Right lung (tissue), 10 donors: ENCODE results near the gene OR8H1. TPM values are rescaled to one million over a fixed set of nuclear protein-coding genes. Genes with fewer than 3 reads are reported as not detected.

Source experiments
- DNase-seq, 2 donors: peaks; one replicate each; pipeline ENCODE4 v3.0.0-alpha.2; 2013
- long read RNA-seq, 8 donors: transcript quantifications; one replicate each; lab custom pipeline, GENCODE V29; 2026
- polyA plus RNA-seq, 5 donors: library from polyadenylated mRNA; unstranded; fragments of 120-200 nt; gene quantifications; one replicate each; pipeline versions ENCODE4 v1.2.1 to v1.2.3, GENCODE V29; 2013; ENCODE audit warnings: inconsistent platforms in 1 of 5, low replicate concordance in 1 of 5; ENCODE audit not compliant: insufficient read length in 5 of 5, insufficient read depth in 1 of 5

Gene OR8H1
- polyA plus RNA-seq = under 1 TPM in 1 of 5 donors, not detected in 4; 0.04 TPM
- long read RNA-seq, donor 1 = 0 reads
- long read RNA-seq, donor 2 = 0 reads
- long read RNA-seq, donor 3 = 0 reads
- long read RNA-seq, donor 4 = 0 reads
- long read RNA-seq, donor 5 = 0 reads
- long read RNA-seq, donor 6 = 0 reads
- long read RNA-seq, donor 7 = 0 reads
- long read RNA-seq, donor 8 = 0 reads

- no peak for DNase-seq
Observed at GRCh38 chr11:56292154-56292553, at the start of gene OR8H1. TSS of gene OR8H1 (minus strand) at chr11:56292254. CDS start at chr11:56291062, 1,192 bp downstream.

- DNase-seq = no peak
Observed at GRCh38 chr11:56340289-56340688, 48.2 kb upstream of the OR8H1 start.

GRCh38 chr11:56333156-56333555 lies 41.1 kb upstream of the OR8H1 start:
- no peak for DNase-seq

GRCh38 chr11:56331861-56332491 lies 39.9 kb upstream of the OR8H1 start:
- DNase-seq = no peak

- no peak for DNase-seq
Observed at GRCh38 chr11:56314844-56315243, 22.8 kb upstream of the OR8H1 start, which contains the start of gene OR8K3. TSS of gene OR8K3 (plus strand) at chr11:56315144. CDS start at chr11:56318307, 3,163 bp downstream.

- no peak for DNase-seq
Observed at GRCh38 chr11:56307836-56308235, 15.8 kb upstream of the OR8H1 start.

GRCh38 chr11:56296898-56297297 lies 4.8 kb upstream of the OR8H1 start:
- no peak for DNase-seq

- DNase-seq = no peak
Observed at GRCh38 chr11:56273854-56274253, 18.2 kb downstream of the OR8H1 start, which contains the start of gene OR5T1. TSS of gene OR5T1 (plus strand) at chr11:56274154. CDS start at chr11:56275639, 1,485 bp downstream.

GRCh38 chr11:56271092-56271491 lies 21.0 kb downstream of the OR8H1 start:
- no peak for DNase-seq

- DNase-seq = no peak
Observed at GRCh38 chr11:56251954-56252353, 40.1 kb downstream of the OR8H1 start, which contains the start of gene OR5T3. TSS of gene OR5T3 (plus strand) at chr11:56252254. CDS start at chr11:56252254, 0 bp downstream.

Other genes starting within 250 kb of the OR8H1 start
- not detected for gene OR8I2, start 198.9 kb downstream of the OR8H1 start, polyA plus RNA-seq
- gene OR8H2, start 188.6 kb downstream of the OR8H1 start, polyA plus RNA-seq = not detected
- gene OR8H3, start 169.9 kb downstream of the OR8H1 start, polyA plus RNA-seq = not detected
- not detected for gene OR8J3, start 152.1 kb downstream of the OR8H1 start, polyA plus RNA-seq
- gene OR8K5, start 131.9 kb downstream of the OR8H1 start, polyA plus RNA-seq = not detected
- not detected for gene OR5J2, start 115.6 kb downstream of the OR8H1 start, polyA plus RNA-seq
- not detected for gene OR5T2, start 58.0 kb downstream of the OR8H1 start, polyA plus RNA-seq
- not detected for gene OR5T3, start 40.0 kb downstream of the OR8H1 start, polyA plus RNA-seq
- not detected for gene OR5T1, start 18.1 kb downstream of the OR8H1 start, polyA plus RNA-seq
- not detected for gene OR8K3, start 22.9 kb upstream of the OR8H1 start, polyA plus RNA-seq
- gene OR8K1, start 53.8 kb upstream of the OR8H1 start, polyA plus RNA-seq = not detected
- not detected for gene OR8J1, start 62.0 kb upstream of the OR8H1 start, polyA plus RNA-seq
- gene OR8U1, start 83.4 kb upstream of the OR8H1 start, polyA plus RNA-seq = not detected
- gene OR5AL1, start 120.4 kb upstream of the OR8H1 start, polyA plus RNA-seq = not detected
- not detected for gene OR5M3, start 181.1 kb upstream of the OR8H1 start, polyA plus RNA-seq
- gene OR5M8, start 199.1 kb upstream of the OR8H1 start, polyA plus RNA-seq = not detected